H1 (cell line): Measurements from ENCODE around the gene CFAP61. TPM values are rescaled to one million over a fixed set of nuclear protein-coding genes. Genes with fewer than 3 reads are reported as not detected.

Experiments
- CHD2 ChIP-seq: IDR thresholded peaks from 2 replicates; pipeline ENCODE4 v1.6.1; 2012; ENCODE audit warnings: low read length, improper control_type of control experiment
- JUND ChIP-seq: IDR thresholded peaks from 2 replicates; pipeline ENCODE4 v1.6.1; 2011; ENCODE audit warnings: mild to moderate bottlenecking, improper control_type of control experiment, low read length
- USF2 ChIP-seq: IDR thresholded peaks from 2 replicates; pipeline ENCODE4 v1.6.1; 2011; ENCODE audit warnings: low read length, improper control_type of control experiment
- polyA plus RNA-seq, 7 experiments: library from polyadenylated mRNA; depleted of rRNA in 3 of 7; stranded (reverse) in 5 of 7; unstranded in 2 of 7; fragments of >200 nt in 5 of 7; fragments of 200-250 nt in 2 of 7; gene quantifications; 1 replicate in 5 of 7; 2 replicates in 1 of 7; 4 replicates in 1 of 7; pipeline versions ENCODE4 v1.2.1 to v1.2.3, GENCODE V29; 2011 to 2013; ENCODE audit warnings: missing spikeins in 2 of 7, mixed read lengths in 2 of 7
- total RNA-seq: library from RNA; stranded (reverse); fragmentation: NEBNext Ultra II Directional; extraction: Animal tissue kit (Norgen Biotek cat#: 25700); gene quantifications from 2 replicates; pipeline ENCODE4 v1.2.1, GENCODE V29; 2021

Gene CFAP61
- total and polyA plus RNA-seq, 2 of the 8 experiments (the other 6 are each of a cell fraction or from before 2014, with no cell fraction given) = 0.29 to 0.61 TPM

GRCh38 chr20:20391766-20392165 is 339.4 kb downstream of the CFAP61 start (continued):
- TF ChIP-seq USF2 = no peak
- no peak for TF ChIP-seq JUND
- TF ChIP-seq CHD2 = no peak
